MM.1S (cell line): Measurements from ENCODE around the gene VEGFB.

Experiments
- CTCF ChIP-seq: fragments of 300-600 bp; sonication (generic); IDR thresholded peaks from 2 replicates; pipeline ENCODE4 v1.5.1; 2016; ENCODE audit warnings: antibody characterized with exemption, low read length, mixed read lengths
- EZH2phosphoT487 ChIP-seq: fragments of 300-600 bp; sonication (generic); IDR thresholded peaks from 2 replicates; pipeline ENCODE4 v1.6.1; 2018; ENCODE audit warnings: antibody characterized with exemption, low read length

- TF ChIP-seq CTCF (no peak), EZH2phosphoT487 (no peak)
Measured at GRCh38 chr11:64223001-64223651, 11.3 kb upstream of the VEGFB start.
